HG03342 (cell line): Measurements from ENCODE around the gene AGGF1.
"Not testable (repeated sequence)": the region's sequence is repeated elsewhere in the genome, so short reads cannot be mapped to it uniquely, and the experiment has no call there.

Experiments used
- ATAC-seq: cut with Tn5 transposase; IDR thresholded peaks from one replicate; pipeline ENCODE4 v1.9.1; 2021; ENCODE audit warnings: mild to moderate bottlenecking, moderate library complexity; ENCODE audit not compliant: unreplicated experiment

AGGF1 gene

DNA sequence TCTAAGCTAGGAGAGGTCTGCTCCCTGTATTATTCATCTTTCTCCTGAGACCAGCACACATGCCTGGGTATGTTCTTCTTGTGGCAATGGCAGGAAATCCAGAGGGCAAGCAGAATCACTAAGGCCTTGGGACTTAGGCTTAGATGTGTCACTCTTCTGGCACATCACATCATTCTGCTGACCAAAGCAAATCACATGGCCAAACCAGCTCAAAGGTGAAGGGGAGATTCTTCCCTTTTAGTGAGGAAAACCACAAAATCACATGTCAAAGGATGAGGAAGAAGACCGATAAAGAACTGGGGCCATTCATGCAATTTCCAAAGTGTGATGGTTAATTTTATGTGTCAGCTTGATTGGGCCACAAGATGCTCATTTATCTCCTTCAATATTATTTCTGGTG, 5.7 kb upstream of the AGGF1 start:
- no peak for ATAC-seq

DNA sequence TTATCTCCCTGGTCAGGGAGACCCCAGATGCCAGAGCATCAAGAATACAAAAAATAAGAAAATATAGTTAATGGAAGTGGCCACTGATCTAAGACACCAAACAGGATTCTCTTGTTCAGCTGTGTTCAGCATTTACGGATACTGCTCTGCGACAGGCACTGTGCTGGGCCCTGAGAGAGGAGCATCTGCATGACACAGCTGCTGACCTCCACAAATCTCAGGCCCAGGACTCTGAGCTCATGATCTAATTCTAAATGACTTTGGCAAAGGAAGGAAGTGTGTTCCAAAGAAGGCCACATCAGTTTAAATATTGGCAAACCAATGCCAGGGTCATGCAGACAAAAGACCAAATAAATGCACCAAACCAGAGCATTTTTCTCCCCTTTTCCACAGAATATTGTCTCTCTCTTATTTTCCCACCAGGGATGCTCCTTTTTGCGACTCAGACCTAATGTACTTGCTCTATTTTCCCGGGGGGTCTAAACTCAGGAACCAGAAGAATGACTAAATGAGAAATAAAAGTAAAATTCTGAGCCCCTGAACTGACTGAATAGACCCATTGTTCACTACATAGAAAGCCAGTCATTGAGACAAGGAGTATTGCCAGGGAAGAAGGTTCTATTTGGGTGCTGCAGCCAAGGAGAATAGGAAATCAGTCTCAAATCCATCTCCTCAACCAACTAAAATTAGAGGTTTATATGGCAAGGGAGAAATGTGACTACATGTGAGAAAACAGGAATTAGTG, 1.4 kb upstream of the AGGF1 start:
- ATAC-seq, result no peak

DNA sequence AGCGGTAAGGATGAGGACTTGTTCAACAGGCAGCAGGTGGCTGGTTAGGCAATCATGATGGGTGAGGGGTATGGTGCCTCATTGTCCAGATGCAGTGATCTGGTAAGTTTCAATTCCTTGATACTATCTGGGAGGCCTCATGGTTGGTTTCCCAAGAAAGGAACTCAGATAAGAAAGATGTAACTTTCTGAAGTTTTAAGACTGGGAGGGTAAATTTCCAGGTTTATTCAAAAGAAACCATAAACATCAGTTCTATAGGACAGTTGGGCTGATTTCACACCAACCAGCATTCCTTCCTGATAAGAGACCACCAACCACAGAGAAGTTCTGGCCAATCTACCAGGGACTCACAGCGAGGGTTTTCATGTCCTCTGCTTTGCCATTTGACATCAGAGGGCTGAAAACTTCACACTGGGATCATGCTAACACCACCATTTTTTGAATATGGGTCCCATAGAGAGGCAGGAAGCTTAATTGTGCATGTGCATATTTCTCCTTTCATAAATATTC, 773 bp upstream of the AGGF1 start:
- ATAC-seq, result no peak

DNA sequence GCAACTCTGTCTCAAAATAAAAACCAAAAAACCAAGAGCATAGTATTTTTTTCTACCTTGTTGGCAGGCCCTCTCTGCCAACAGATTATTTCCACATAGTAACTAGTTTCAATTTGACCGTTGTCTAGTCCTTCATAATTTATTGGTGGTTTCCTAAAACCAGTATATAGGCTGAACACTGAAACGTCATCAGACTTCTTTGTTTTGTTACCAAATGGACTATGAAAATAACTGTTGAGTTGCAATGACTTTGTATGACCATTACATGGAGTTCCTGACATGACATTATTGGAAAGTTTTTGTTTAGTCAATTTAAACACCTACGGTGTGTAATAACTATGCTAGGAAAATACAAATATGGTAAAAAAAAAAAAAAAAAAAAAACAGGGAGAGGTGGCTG, 1.7 kb downstream of the AGGF1 start:
- ATAC-seq, result no peak

DNA sequence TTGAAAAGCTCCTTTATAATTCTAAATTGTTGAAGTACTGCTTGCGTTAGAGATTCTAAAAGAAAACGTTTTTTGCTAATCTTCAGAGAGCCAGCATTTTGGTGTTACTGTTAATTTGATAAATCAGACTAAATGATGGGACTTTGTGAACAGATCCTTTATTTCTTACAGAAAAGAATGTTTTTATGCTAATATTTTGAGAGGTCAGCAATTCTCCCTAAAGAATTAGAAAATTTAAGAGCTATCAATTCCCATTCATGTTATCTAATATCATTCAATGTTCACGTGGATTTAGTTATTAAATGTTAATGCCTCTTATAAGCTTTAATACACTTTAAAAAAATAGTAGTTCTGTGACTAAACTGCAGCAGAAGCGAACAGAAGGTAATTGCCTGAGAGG, 2.4 kb downstream of the AGGF1 start:
- ATAC-seq, result no peak

DNA sequence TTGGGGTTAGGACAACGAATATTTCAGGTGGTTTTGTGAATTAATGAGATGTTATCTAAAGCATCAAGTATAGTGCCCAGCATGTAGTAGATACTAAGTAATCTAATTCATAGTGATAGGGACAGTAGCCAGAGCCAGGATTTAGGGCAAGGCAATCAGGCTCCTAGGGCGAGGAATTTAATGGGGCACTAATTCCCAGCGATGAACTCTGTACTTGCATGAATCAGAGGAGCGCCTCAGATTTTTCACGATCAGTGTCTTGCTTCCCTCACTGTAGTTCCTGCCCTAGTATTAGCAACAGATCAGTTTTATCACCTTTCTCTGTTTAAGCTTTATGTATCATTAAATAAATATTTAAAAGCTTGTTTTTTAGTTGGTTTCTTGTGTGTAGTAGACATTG, 3.1 kb downstream of the AGGF1 start:
- no peak for ATAC-seq

DNA sequence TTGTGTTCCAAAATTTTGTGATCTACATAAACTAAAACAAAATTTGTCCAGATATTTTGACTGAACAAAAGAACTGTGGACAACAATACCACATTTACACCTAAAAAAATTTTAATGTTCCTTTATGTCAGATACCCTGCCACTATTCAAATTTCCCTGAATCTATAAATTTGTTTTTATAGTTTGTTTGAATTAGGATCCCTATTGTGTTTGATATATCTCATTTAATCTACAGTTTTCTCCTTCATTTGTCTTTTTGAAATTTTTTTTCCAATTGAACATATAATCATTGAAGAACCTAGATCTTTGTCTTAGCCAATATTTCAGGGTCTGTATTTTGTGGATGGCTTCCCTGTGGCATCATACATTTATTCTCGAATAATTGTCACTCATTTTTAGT, 5.7 kb downstream of the AGGF1 start:
- ATAC-seq, result no peak

DNA sequence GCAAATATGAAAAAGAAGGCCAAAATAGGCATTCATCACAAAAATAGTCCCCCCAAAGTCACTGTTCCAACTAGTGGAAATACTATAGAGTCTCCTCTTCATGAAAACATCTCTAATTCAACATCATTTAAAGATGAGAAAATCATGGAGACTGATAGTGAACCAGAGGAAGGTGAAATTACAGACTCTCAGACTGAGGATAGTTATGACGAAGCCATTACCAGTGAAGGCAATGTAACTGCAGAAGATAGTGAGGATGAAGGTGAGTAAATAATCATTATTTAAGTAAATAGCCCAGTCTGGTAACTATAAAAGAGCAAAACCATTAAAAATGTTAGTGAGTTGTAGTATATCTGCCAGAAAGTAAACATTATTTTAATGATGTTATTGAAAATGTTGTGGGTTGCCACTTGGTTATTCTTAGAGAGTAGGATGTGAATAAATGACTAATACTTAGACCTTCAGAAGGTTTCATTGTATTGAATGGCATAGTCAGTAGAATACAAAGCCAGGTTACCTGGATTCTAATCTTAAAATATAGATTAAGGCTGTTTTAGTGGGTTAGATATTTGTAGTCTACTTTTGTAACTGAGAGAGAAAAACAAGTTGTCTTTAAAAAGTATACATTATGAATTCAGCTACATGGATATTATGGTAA, 16.3 kb downstream of the AGGF1 start:
- ATAC-seq, result no peak

DNA sequence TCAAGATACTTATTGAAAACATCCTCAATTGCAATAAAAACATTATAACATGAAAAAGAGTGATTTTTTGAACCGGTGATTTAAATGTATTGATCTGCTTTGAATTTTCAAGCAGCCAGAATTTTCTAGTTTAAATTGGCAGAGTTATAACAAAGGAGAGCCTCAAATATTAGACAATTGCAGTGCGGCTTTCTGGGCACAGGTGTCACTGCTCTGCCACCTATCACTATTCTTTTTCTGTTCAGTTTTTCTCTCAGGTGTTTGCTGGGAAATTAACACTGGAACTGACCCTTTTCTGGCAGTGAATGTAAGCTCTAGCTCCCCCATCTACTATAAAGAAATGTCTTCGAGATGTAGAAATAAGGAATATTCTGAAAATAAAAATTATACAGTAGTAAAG, 33.8 kb downstream of the AGGF1 start:
- no peak for ATAC-seq

DNA sequence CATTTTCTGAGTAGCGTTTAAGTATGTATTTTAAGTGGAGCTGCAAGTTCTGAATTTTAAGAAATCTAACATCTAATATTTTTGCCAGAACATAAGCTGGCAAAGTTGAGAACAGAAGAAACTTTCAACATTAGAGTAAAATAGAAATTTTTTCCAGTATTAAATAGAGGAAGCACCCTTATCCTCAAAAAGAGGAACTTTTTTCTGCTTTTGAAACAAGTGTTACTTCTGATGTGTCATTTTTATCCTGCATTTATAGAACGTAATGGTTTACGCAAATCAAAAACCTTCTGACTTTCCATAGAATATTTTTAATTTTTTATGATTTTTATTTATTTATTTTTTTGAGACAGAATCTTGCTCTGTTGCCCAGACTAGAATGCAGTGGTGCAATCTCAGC, 35.1 kb downstream of the AGGF1 start:
- no peak for ATAC-seq

DNA sequence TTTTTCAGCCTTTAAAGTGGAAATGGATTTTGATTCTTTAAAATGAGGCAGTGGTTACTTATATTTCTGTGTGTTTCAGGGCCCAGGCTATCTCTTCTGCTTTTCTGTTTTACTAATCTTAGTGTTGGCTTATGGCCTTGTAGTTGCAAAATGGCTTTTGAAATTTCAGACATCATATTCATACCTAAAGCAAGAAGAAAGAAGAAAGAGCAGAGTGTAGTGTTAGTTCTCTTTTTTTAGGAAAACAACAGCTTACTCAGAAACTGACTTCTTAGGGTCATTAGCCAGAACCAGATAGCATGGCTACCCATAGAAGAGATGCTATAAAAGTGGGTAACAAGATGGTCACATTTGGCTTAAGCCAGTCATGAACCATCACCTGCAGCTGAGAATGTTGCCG, 36.0 kb downstream of the AGGF1 start:
- no peak for ATAC-seq

DNA sequence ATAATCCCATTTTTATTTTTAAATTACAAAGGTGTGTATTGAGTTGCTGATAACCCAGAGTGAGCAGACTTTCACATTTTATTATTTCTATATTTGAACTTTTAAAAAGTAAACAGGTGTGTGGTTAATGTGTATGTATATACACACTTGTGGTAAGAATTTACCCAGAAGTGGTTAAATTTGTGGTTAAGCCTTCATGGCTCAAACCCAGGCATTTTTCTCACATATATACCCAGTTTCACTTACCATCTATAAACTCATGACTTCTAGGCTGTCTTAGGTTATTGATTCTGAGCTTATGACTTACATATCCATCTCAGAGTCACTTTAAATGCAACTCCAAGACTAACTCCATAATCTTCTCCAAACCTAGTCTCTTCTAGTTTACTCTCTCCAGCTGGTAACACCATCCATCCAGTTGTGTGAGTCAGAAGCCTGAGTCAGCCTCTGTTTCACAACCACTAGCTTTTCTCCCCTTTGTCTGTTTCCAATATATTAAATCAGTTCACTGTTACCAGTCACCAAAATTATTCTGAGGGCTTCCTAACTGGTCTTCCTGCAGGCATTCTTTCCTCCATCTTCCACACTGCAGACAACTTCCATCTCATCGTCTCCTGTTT, 36.7 kb downstream of the AGGF1 start:
- no peak for ATAC-seq

DNA sequence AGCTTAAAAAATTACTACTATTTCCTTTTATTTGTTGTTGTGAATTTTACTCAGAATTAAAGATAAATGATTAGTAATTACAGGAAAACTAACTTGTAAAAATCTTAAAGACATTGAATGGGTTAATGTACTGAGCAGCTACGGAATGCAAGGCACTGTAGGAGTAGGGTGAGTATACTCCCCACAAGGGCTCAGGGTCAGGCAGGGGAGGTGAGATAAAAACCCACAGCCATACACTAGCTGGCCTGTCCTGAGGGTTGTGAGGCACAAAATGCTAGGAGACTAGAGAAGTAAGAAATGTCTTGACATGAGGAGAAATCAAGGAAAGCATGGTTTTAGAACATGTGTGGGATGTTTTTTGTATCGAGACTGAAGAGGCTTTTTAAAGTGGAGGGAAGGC, 43.5 kb downstream of the AGGF1 start:
- no peak for ATAC-seq

DNA sequence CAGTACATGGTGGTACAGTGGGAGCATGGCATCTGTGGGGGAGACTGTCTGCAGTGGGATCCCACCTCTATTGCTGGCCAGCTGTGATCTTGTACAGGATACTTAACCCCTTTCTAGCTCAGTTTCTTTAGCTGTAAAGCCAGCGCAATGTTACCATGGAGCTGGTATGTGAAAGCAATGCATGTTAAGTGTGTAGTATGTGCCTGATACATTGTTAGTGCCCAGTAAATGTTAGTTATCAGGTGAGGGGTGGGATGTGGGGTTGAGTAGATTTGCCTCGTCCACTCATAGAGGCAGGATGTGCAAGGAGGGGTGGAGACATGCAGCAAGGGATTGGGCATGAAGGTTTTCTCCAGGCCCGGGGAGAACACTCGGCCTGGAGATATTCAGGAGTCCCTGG, 44.5 kb downstream of the AGGF1 start:
- no peak for ATAC-seq

DNA sequence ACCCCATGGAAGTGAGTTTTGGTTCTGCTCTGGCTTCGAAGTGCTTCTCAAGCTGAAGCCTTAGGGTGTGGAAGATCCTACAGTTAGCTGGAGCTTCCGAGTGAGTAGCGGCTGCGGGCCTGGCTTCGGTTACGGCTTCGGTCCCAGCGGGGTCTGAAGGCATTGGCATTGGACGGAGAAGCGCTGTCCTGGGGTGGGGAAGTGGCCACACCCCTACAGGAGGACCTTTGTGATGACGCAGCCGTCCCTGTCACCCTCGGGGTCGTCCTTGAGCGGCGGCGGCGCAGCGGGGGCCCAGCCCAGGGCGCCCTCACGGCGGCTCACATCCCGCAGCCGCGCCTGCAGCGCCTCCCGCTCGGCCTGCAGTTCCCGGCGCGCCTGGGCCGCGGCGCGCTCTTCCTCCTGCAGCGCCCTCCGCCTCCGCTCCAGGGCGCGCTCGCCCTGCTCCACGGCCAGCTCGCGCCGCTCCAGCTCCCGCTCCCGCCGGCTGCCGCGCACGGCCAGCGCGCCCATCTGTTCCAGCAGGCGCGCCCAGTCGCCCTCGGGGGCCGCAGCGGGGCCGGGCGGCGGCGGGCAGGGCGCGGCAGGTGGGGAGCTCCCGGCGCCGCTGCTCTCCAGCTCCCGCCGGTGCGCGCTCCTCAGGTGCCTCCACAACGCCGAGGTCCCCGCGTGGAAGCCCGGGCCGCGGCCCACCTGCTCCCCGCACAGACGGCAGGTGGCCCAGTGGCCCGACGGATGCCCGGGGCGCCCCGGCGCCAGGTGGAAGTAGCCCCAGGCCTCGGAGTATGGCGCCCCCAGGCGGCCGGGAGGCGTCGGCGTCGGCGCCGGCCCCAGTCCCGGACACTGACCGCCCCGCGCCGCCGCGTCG, 47.0 kb downstream of the AGGF1 start:
- peak; percentile 82 for ATAC-seq

DNA sequence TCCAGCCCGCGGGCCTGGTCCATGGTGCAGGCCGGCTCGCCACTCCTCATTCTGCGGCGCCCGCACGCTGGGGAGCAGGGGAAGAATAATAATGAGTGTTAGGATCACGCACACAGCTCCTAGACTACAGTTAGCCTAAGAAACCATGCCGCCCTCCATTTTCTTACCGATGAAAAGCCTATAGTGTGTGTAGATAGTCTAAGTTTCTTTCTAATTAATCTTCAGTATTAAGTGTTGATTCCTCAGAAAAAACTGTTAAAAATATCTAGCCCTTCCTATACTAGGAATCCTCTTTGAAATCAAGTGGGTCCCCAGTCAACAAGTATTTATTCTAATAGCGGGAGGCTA, 47.6 kb downstream of the AGGF1 start:
- ATAC-seq, result no peak

DNA sequence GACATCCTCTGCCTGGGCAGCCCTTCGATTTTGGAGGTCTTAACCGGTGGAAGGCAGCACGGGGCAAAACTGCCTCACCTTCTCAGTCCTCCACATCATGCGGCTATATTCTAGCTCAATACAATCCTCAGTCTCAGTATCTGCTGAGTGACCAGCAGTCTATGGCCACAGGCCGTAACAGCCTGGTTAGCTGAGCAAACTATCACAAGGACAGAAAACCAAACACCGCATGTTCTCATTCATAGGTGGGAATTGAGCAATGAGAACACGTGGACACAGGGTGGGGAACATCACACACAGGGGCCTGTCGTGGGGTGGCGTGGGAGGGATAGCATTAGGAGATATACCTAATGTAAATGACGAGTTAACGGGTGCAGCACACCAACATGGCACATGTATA, 50.3 kb downstream of the AGGF1 start:
- not testable (repeated sequence) for ATAC-seq

DNA sequence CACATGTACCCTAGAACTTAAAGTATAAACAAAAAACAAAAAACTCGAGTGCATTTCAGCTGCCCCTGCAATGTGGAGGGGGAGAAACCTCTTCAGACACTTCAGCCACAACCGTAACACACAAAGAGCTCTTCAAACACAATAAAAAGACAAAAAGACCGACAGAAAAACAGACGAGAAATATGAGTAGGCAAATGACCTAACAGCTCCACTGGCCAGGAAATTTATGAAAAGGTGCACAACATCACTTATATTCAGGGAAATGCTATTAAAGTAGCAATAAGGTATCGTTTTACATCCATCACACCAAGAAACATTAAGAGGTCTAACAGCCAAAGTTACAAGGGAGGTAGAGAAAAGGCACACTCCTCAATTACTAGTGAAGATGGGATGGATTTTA, 50.7 kb downstream of the AGGF1 start:
- no peak for ATAC-seq

DNA sequence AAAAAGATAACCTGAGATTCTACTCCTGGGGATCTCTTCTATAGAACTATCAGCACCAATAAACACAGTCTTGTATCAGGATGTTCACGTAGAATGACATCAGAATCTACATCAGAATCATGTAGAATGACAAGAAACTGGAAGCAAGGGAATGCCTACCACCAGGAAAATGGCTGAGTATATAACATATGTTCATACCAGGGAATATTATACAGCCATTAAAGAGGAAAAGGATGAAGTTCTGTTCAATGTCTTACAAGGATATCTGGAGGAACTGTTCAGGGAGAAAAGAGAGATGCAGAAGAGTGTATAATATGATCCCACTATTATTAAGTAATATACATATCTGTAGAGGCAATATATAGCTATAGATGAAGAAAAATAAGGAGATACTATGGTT, 52.1 kb downstream of the AGGF1 start:
- ATAC-seq, result no peak

DNA sequence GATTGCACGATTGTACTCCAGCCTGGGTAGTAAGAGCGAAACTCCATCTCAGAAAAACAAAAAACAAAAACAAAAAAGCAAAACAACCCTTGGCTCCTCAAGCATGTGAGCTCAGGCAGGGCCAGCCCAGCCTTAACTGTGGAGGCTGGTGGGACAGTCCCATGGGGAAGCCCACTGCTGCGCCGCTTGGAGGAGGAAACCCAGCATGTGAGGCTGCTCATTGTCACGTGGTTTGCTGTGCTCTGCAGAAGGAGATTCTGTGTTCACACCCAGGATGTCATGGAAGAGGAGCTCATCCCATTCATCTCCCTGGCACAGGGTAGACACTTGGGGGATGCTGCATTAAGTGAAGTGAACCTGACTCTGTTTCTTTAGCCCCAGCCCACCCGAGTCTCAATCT, 52.9 kb downstream of the AGGF1 start:
- no peak for ATAC-seq

DNA sequence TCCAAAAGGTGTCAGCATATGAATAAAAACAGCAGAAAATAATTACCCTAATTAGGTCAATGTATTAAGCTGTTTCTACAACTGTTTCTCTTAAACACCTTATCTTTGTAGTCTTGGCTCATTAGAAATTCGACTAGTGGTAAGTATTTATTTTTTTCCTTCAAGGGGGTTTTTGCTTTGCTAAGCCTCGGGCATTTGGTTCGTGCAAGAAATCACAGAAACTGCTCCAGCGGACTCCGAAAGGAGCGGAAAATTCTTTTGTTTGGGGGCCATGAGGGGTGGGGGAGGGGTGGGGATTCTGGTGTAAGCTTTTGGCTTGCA, 56.1 kb downstream of the AGGF1 start:
- no peak for ATAC-seq
